ENCODE data around the gene AUTS2. TPM values are rescaled to one million over a fixed set of nuclear protein-coding genes. Genes with fewer than 3 reads are reported as not detected.

AUTS2 gene
- total and polyA plus RNA-seq, 4 donors, result 4.9 to 24.4 (median 7.0) TPM

- TF ChIP-seq FOXA2 (IDR thresholded peaks at IDR 0.05) (no peak), TAF1 (conservative IDR thresholded peaks at IDR 0.05) (no peak), ZBTB33 (IDR thresholded peaks at IDR 0.05) (no peak), RXRA (IDR thresholded peaks at IDR 0.05) (no peak), CTCF (IDR thresholded peaks at IDR 0.05; ENCODE audit: low read depth, low read length, missing input control) (no peak), MAX (IDR thresholded peaks at IDR 0.05) (no peak), EGR1 (IDR thresholded peaks at IDR 0.05; ENCODE audit: low read depth in 2 of 2) (no peak), HNF4A (conservative IDR thresholded peaks at IDR 0.05) (no peak), YY1 (IDR thresholded peaks at IDR 0.05) (no peak), REST (IDR thresholded peaks at IDR 0.05) (no peak), HNF4G (IDR thresholded peaks at IDR 0.05) (no peak), SP1 (IDR thresholded peaks at IDR 0.05) (no peak), GABPA (IDR thresholded peaks at IDR 0.05 in 1 of 2, conservative IDR thresholded peaks at IDR 0.05 in 1 of 2) (no peak), NR2F2 (IDR thresholded peaks at IDR 0.05) (no peak)
- Histone ChIP-seq H3K4me3 (ENCODE audit: low read depth in 1 of 3, low read length in 3 of 3) (no peak overlapping the region), H3K4me1 (ENCODE audit: control insufficient read depth in 4 of 4, insufficient read depth in 4 of 4, low read length in 3 of 4) (peaks cover 0 to 9% (median 1%) of the 10 kb centered on the region in 4 donors), H3K36me3 (ENCODE audit: control insufficient read depth in 4 of 4, insufficient read depth in 3 of 4, low read depth in 1 of 4, low read length in 3 of 4) (no peaks in the 10 kb centered on the region), H3K27ac (ENCODE audit: low read depth in 1 of 2, low read length in 2 of 2) (no peak overlapping the region), H3K9ac (ENCODE audit: low read depth in 1 of 2, low read length in 2 of 2) (no peak overlapping the region), H3K9me3 (ENCODE audit: control insufficient read depth in 4 of 4, low read length in 3 of 4) (no peaks in the 10 kb centered on the region), H3K27me3 (ENCODE audit: control insufficient read depth in 4 of 4, insufficient read depth in 4 of 4, low read length in 3 of 4) (no peaks in the 10 kb centered on the region)
- no peak for DNase-seq (ENCODE audit: low spot score)
- 94% methylated on average over 2 of the region's 2 CpGs for WGBS
These were observed 470.3 kb downstream of the AUTS2 start for GRCh38 chr7:70068531-70068930.

- Histone ChIP-seq H3K4me1 (ENCODE audit: control insufficient read depth in 4 of 4, insufficient read depth in 4 of 4, low read length in 3 of 4) (peaks cover 0 to 9% (median 1%) of the 10 kb centered on the region in 4 donors), H3K4me3 (ENCODE audit: low read depth in 1 of 3, low read length in 3 of 3) (no peak overlapping the region), H3K9me3 (ENCODE audit: control insufficient read depth in 4 of 4, low read length in 3 of 4) (no peaks in the 10 kb centered on the region), H3K36me3 (ENCODE audit: control insufficient read depth in 4 of 4, insufficient read depth in 3 of 4, low read depth in 1 of 4, low read length in 3 of 4) (no peaks in the 10 kb centered on the region), H3K9ac (ENCODE audit: low read depth in 1 of 2, low read length in 2 of 2) (no peak overlapping the region), H3K27ac (ENCODE audit: low read depth in 1 of 2, low read length in 2 of 2) (no peak overlapping the region), H3K27me3 (ENCODE audit: control insufficient read depth in 4 of 4, insufficient read depth in 4 of 4, low read length in 3 of 4) (no peaks in the 10 kb centered on the region)
- WGBS, result 95% methylated on average over 2 of the region's 2 CpGs
- no peak for DNase-seq (ENCODE audit: low spot score)
- TF ChIP-seq CTCF (IDR thresholded peaks at IDR 0.05; ENCODE audit: low read depth, low read length, missing input control), result no peak
- no peak for TF ChIP-seq MAX (IDR thresholded peaks at IDR 0.05)
- TF ChIP-seq TAF1 (conservative IDR thresholded peaks at IDR 0.05), result no peak
- TF ChIP-seq SP1 (IDR thresholded peaks at IDR 0.05), result no peak
- TF ChIP-seq FOXA1 (IDR thresholded peaks at IDR 0.05), result no peak
- no peak for TF ChIP-seq ZBTB33 (IDR thresholded peaks at IDR 0.05)
- no peak for TF ChIP-seq GABPA (IDR thresholded peaks at IDR 0.05 in 1 of 2, conservative IDR thresholded peaks at IDR 0.05 in 1 of 2)
These were observed 471.7 kb downstream of the AUTS2 start for GRCh38 chr7:70069977-70070376.
